DMS114 treated with DMSO at 0.1 percent for 48 hours (cell line): Measurements from ENCODE around the gene GSTK1.

Experiments
- DNase-seq: peaks from one replicate; lab custom pipeline; 2025; ENCODE audit not compliant: unreplicated experiment; lab: John Stamatoyannopoulos, UW

Gene GSTK1

GRCh38 chr7:143295870-143296269, 32.6 kb downstream of the GSTK1 start:
- no peak for DNase-seq

- DNase-seq, result no peak
Measured at GRCh38 chr7:143296686-143297085, 33.4 kb downstream of the GSTK1 start.

- DNase-seq, result no peak
Measured at GRCh38 chr7:143299346-143299745, 36.1 kb downstream of the GSTK1 start.

GRCh38 chr7:143299840-143300239, 36.6 kb downstream of the GSTK1 start:
- no peak for DNase-seq

- DNase-seq, result no peak
Measured at GRCh38 chr7:143300959-143301935, 38.0 kb downstream of the GSTK1 start.

GRCh38 chr7:143303733-143304132, 40.5 kb downstream of the GSTK1 start:
- DNase-seq, result no peak

GRCh38 chr7:143304938-143305337, 41.7 kb downstream of the GSTK1 start:
- DNase-seq, result no peak

- peak; percentile 14 for DNase-seq
Measured at GRCh38 chr7:143305423-143306070, 42.3 kb downstream of the GSTK1 start.

- DNase-seq, result no peak
Measured at GRCh38 chr7:143308632-143309031, 45.4 kb downstream of the GSTK1 start.

GRCh38 chr7:143314127-143314526, 50.9 kb downstream of the GSTK1 start:
- no peak for DNase-seq

- no peak for DNase-seq
Measured at GRCh38 chr7:143315776-143316175, 52.5 kb downstream of the GSTK1 start, which contains the start of gene CLCN1. Gene CLCN1 (plus strand): TSS chr7:143316111. CDS start chr7:143316213, 102 bp downstream.

- no peak for DNase-seq
Measured at GRCh38 chr7:143316492-143316891, 53.3 kb downstream of the GSTK1 start.

- DNase-seq, result no peak
Measured at GRCh38 chr7:143318661-143319060, 55.4 kb downstream of the GSTK1 start.
